Hematopoietic multipotent progenitor cell treated with erythropoietin and hydrocortisone succinate and interleukin-3 and kit ligand, for 15 days (in vitro differentiated cells): ENCODE results near the gene STXBP6.
"Not testable (repeated sequence)": the region's sequence is repeated elsewhere in the genome, so short reads cannot be mapped to it uniquely, and the experiment has no call there.

Source experiments
- DNase-seq: peaks from one replicate; pipeline ENCODE4 v3.0.0-alpha.2; 2015; ENCODE audit warnings: low spot score

STXBP6 gene

GRCh38 chr14:24954700-24955037 lies 95.3 kb downstream of the STXBP6 start:
- no peak for DNase-seq

- DNase-seq, result no peak
These were observed 95.8 kb downstream of the STXBP6 start for GRCh38 chr14:24954037-24954699.

- DNase-seq, result no peak
These were observed 96.9 kb downstream of the STXBP6 start for GRCh38 chr14:24952851-24953666.

- DNase-seq, result no peak
These were observed 101.6 kb downstream of the STXBP6 start for GRCh38 chr14:24948261-24948847.

GRCh38 chr14:24947131-24947530 lies 102.8 kb downstream of the STXBP6 start:
- no peak for DNase-seq

GRCh38 chr14:24944800-24945199 lies 105.1 kb downstream of the STXBP6 start:
- DNase-seq, result no peak

GRCh38 chr14:24943024-24943423 lies 106.9 kb downstream of the STXBP6 start:
- no peak for DNase-seq

GRCh38 chr14:24941719-24942118 lies 108.2 kb downstream of the STXBP6 start:
- no peak for DNase-seq

- no peak for DNase-seq
These were observed 109.6 kb downstream of the STXBP6 start for GRCh38 chr14:24940213-24940783.

GRCh38 chr14:24938593-24938992 lies 111.4 kb downstream of the STXBP6 start:
- no peak for DNase-seq

- no peak for DNase-seq
These were observed 112.6 kb downstream of the STXBP6 start for GRCh38 chr14:24937300-24937699.

GRCh38 chr14:24936773-24937172 lies 113.2 kb downstream of the STXBP6 start:
- DNase-seq, result not testable (repeated sequence)

GRCh38 chr14:24935796-24936195 lies 114.2 kb downstream of the STXBP6 start:
- no peak for DNase-seq

- no peak for DNase-seq
These were observed 121.5 kb downstream of the STXBP6 start for GRCh38 chr14:24928386-24928900.

- no peak for DNase-seq
These were observed 122.1 kb downstream of the STXBP6 start for GRCh38 chr14:24927809-24928208.

GRCh38 chr14:24925771-24926374 lies 124.1 kb downstream of the STXBP6 start:
- no peak for DNase-seq

- DNase-seq, result no peak
These were observed 125.4 kb downstream of the STXBP6 start for GRCh38 chr14:24924544-24924943.

- no peak for DNase-seq
These were observed 128.0 kb downstream of the STXBP6 start for GRCh38 chr14:24921903-24922302.

GRCh38 chr14:24920265-24921075 lies 129.5 kb downstream of the STXBP6 start:
- peak; percentile 3 for DNase-seq

GRCh38 chr14:24918822-24919221 lies 131.1 kb downstream of the STXBP6 start:
- no peak for DNase-seq

GRCh38 chr14:24915958-24916595 lies 133.9 kb downstream of the STXBP6 start:
- DNase-seq, result no peak
